ENCODE results near the gene PSMD4.
"Not testable (repeated sequence)": the region's sequence is repeated elsewhere in the genome, so short reads cannot be mapped to it uniquely, and the experiment has no call there.

The PSMD4 gene

DNA sequence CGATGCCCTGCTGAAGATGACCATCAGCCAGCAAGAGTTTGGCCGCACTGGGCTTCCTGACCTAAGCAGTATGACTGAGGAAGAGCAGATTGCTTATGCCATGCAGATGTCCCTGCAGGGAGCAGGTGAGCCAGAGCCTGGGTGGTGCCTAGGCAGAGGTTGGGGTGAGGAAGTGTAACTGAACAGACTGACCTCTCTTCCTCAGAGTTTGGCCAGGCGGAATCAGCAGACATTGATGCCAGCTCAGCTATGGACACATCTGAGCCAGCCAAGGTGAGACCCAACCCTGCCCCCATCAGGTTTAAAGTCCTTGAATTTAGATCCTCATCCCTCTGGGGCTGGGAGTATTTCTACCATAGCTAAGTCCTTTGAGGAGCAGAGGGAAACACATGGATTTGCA is 11.8 kb downstream of the PSMD4 start:
- intact Hi-C loops (cut with DNase I) = no loop called here
- DNase-seq = no peak

DNA sequence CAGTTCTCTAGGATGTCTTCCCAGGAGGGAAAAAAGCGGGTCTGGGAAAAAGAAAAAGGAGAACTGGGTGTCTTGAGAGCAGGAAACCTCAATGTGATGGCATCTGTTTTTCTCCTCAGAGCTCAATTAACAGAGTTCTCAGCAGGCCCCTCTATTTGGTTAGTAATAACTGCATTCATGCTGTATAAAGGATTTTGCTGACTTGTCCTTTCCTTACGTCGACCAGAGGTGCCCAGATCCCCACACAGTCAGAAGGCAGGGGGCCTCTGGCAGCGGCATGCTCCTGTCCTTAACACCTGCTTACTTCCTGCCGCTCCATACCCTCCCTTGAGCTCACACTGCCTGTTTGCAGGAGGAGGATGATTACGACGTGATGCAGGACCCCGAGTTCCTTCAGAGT is 12.3 kb downstream of the PSMD4 start:
- DNase-seq = no peak
- intact Hi-C loops (cut with DNase I) = no loop called here

DNA sequence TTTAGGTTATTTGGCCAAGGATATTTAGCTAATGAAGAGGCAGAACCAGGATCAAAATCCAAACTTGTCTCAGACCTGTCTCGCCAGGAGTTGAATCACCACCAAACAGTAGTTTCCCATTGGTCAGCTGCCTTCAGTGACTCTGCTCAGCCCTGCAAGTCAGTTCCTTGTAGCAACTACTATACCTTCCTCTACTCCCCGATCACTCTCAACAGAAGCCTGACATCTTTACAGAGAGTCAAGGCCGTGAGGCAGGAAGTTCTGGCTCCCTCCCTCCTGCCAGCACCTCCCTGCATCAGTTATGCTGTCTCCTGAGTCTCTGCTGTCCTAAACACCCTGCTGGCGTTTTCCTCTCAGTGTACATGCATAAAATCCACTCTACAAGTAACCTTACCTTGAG is 13.2 kb downstream of the PSMD4 start:
- no peak for DNase-seq
- intact Hi-C loops (cut with DNase I) = no loop called here

DNA sequence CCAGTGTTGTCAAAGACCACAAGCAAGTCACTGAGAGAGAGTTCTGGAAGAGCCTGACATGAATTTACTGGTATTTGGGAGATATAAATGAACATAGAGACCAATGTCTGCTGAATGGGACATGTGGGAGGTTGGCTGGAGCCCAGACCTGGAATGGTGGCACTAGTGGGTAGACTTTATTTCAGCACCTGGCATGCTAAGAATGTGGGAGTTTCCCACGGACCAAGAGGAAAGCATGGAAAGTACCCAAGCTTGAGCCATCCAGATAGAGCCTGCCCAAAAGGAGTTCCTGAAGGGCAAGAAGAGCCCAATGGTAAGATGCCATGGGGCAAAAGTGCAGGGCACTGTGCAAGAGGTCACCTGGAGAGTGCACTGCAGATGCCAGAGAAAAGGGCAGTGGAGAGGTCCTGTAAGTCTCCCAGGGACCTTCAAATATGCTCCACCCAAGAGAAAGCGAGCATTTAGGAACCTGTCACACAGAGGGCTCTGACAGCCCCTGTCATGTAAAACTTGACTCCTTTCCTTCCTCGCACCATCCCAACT is 19.5 kb downstream of the PSMD4 start:
- no peak for DNase-seq

DNA sequence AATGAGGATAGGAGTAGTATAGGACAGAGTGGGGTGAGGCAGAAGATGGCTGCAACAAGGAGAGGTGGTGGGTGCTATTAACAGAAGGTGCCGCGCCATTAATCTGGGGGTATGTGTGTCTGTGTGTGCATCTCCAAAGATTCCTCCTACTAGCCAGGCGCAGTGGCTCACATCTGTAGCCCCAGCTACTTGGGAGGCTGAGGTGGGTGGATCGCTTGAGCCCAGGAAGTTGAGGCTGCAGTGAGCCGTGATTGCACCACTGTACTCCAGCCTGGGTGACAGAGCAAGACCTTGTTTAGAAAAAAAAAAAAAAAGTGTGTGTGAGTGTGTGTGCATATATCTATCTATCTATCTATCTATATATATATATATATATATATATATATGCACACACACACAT is 20.8 kb downstream of the PSMD4 start:
- DNase-seq; intact Hi-C loops (cut with DNase I): not testable (repeated sequence)

More for the DNA sequence above, 19.5 kb downstream of the PSMD4 start:
- intact Hi-C loops (cut with DNase I) = no loop called here

DNA sequence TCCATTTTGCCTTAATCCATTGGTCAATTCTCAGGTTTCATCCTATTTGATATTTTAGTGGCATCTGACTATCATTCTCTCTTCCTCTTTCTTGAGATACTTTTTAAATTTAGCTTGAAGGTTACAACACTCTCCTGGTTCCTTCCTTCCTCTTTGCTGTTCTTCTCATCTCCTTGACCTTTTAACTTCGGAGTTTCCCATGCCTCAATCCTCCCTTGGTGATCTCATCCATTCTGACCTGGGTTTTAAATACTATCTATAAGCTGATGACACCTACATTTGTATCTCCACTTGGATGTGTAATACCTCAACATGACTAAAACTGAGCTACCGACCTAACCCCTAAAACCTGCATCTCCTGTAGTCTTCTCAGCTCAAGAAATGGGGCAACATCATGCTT is 22.7 kb downstream of the PSMD4 start:
- intact Hi-C loops (cut with DNase I) = no loop called here
- DNase-seq = no peak

DNA sequence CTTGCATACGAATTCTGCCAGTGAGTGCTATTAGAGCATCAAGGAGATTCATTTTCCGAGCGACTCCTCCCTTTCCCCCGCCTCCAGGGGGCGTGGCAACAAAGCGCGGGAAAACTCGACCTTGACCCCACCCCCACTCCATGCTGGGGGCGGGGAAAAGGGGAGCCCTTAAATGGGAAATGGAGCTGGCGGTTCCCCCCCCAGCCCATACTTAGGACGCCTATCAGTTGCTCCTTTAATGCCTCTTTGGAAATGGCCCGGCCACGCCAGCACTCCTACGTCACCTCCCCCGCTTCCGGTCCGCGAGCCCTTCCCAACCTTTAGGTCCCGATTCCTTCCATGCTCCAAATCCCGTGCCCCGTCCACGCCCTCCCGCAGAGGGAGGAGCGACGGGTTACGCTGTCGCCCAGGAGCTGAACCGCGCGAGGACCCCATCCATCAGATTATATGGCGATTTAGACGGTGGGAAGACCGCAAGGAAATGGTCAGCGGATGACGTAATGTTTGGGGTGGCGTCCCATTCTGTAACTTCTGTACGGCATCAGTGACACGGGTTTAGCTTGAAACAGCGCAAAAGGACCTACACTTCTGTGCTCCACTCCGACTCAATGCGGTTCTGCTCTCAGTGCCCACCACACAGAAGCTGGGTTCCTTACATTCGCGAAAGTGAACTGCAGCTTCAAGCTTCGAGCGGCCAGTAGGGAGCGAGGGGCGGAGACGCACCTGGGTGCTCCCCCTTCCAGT is 26.9 kb downstream of the PSMD4 start:
- DNase-seq = peak; percentile 89 to 98 (median 95)
- intact Hi-C loops (cut with DNase I) = loop anchor here (2.0 kb wide), 1 partner anchor 27 kb away; the partner anchor contains the start of gene PSMD4

DNA sequence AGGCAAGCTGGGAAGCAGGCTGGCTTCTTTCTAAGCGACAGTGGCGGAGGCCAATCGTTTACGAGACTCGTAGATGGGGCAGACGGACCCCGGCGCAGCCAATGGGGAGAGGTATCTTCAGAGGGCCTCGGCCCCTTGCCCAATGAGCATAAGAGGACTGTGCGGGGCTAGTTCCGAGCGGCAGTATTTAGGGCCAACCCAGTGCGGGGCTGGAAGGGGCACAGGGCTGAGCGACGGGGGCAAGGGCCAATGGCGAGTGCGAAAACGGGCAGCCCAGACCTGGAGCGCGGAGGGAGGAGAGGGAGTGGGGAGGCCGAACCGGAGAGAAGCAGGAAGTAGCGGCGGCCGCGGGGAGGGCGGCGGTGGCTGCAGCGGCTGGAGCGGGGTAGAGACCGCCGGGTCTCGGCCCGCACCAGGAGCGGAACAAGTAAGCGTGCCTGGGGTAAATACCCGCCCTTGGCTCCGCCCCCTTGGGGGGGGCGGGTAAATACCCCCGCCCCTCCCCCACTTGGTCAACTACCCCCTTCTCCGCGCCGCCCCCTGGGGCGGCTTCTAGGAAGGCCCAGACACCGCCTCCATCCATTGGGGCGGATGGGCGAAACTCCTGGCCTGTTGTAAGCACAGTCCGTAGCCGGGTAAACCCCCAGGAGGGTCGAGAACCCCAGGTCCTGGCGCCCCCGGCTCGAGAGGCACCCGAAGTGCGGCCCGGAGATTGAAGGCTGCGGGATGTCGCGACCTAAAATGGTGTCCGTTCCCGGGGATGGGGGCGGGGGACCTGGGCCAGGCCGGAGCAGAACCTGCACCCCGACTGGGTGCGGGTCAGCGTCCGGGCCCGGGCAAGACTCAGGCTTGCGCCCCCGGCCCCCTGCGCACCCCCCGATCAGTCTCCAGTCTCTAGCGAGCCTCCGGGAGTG is 27.7 kb downstream of the PSMD4 start, which contains the start of gene ZNF687:
Gene ZNF687 (plus strand): TSS at position 331 of the 914 bp plus-strand sequence. CDS start 3,993 bp downstream, outside the sequence.
- intact Hi-C loops (cut with DNase I) = loop anchor here (2.0 kb wide), 1 partner anchor 27 kb away; the partner anchor contains the start of gene PSMD4
- DNase-seq = peak; percentile 100

DNA sequence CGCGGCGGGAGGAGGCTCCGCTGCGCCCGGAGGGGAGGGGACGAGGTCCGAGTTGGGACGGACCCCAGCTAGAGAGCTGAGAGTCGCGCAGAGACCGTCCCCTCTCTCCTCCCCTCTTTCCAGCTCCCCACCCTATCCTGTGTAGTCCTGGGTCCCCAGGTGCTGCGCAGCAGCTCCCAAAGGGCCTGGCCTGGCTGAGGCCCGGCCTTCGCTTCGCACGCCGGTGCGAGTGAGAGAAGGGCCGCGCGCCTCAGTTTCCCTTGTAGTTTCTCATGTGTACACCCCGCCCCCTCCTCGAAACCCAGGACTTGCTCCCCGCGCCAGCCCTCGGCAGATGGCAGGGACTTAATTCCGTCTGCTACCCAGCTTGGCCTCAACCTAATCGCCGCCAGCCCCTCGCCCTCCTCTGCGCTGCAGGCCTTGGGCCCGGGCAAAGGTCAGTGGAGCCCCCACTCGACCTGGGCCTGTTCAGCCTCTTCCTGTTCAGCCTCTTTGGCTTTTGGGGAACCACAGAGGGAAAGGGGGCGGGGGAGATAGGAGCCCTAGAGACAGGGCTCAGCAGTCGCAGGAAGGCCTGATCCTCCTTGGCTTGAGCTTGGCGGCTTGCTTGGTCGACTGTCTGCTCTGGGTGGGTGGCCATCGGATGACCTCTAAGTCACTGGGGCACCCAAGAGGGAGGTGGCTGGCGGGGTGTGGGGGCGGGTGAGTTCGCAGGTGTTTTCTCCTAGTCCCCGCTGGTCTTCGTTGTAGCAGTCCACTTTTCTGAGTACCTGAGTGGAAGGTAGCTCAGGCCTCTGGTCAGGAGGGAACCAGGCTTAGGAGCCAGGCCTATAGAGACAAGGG is 28.6 kb downstream of the PSMD4 start:
- intact Hi-C loops (cut with DNase I) = no loop called here
- DNase-seq = peak in 18 of 42 donors; percentile 18 to 59 (median 31)

DNA sequence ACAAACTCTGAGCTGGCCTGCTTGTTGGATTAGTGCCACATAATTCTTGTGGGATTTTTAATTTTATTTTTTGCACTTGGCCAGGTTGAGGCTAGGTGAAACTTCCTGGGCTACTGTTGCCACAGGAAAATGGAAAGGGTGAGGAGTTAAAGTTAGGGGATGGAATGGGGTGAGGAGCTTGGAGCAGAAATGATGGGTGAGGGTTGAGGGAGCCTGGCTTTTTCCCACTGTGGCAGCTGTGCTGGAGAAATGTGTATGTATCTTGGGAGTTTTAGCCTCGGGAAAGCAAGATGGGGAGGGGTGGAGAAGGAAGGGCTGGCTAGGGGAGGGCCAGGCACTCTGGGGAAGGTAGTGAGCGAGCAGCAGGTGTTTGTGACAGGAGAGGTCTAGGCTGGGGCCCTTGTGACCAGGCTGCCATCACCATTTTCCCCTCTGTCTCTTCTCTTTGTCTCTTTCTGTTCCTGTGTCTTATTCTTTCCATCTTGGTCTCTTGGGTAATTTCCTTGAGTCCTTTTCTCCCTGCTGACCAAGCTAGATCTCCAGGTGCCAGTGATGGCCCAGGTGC is 29.6 kb downstream of the PSMD4 start:
- intact Hi-C loops (cut with DNase I) = no loop called here
- DNase-seq = no peak

DNA sequence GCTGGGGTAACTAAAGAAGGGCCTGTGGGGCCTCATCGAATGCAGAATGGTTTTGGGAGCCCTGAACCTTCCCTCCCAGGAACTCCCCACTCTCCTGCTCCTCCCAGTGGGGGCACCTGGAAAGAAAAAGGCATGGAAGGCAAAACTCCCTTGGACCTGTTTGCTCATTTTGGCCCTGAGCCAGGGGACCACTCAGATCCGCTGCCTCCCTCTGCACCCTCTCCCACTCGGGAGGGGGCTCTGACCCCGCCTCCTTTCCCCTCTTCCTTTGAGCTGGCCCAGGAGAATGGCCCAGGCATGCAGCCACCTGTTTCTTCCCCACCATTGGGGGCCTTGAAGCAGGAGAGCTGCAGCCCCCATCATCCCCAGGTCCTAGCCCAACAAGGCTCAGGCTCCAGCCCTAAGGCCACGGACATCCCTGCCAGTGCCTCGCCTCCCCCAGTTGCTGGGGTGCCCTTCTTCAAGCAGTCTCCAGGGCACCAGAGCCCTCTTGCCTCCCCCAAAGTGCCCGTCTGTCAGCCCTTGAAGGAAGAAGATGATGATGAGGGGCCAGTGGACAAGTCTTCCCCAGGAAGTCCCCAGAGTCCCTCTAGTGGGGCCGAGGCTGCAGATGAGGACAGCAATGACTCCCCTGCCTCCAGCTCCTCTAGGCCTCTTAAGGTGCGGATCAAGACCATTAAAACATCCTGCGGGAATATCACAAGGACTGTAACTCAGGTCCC is 32.2 kb downstream of the PSMD4 start:
- intact Hi-C loops (cut with DNase I) = no loop called here
- DNase-seq = no peak

DNA sequence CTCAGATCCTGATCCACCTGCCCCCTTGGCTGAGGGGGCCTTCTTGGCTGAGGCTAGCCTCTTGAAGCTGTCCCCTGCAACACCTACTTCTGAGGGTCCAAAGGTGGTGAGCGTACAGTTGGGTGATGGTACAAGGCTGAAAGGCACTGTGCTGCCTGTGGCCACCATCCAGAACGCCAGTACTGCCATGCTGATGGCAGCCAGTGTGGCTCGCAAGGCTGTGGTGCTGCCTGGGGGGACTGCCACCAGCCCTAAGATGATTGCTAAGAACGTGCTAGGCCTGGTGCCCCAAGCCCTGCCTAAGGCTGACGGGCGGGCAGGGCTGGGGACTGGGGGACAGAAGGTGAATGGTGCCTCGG is 32.8 kb downstream of the PSMD4 start:
- intact Hi-C loops (cut with DNase I) = no loop called here
- no peak for DNase-seq

DNA sequence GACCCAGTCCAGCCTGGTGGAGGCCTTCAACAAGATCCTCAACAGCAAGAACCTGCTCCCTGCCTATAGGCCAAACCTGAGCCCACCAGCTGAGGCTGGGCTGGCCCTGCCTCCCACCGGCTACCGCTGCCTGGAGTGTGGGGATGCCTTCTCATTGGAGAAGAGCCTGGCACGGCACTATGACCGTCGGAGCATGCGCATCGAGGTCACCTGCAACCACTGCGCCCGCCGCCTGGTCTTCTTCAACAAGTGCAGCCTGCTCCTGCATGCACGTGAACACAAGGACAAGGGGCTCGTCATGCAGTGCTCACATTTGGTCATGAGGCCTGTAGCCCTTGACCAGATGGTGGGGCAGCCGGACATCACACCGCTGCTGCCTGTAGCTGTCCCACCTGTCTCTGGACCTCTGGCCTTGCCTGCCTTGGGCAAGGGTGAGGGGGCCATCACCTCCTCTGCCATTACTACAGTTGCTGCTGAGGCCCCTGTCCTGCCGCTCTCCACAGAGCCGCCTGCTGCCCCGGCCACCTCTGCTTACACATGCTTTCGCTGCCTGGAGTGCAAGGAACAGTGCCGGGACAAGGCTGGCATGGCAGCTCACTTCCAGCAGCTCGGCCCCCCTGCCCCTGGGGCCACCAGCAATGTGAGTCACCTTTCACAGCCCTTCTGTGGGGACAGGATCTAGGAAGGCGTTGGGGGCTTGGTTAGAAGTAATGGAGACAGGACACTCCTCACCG is 33.4 kb downstream of the PSMD4 start:
- intact Hi-C loops (cut with DNase I) = no loop called here

DNA sequence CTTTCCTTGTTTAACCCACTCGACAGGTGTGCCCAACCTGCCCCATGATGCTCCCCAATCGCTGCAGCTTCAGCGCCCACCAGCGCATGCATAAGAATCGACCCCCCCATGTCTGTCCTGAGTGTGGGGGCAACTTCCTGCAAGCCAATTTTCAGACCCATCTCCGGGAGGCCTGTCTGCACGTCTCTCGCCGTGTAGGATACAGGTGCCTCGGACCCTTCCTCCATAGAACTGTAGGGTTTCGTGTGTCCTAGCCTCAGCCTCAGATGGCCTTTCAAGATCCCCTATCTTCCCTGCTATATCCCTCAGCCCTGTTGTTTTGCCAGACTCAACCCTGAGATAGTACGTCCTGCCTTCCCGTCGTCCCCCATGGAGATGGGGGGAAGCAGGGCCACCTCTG is 34.0 kb downstream of the PSMD4 start:
- intact Hi-C loops (cut with DNase I) = no loop called here
- no peak for DNase-seq

More for the DNA sequence above, 33.4 kb downstream of the PSMD4 start:
- DNase-seq = no peak

DNA sequence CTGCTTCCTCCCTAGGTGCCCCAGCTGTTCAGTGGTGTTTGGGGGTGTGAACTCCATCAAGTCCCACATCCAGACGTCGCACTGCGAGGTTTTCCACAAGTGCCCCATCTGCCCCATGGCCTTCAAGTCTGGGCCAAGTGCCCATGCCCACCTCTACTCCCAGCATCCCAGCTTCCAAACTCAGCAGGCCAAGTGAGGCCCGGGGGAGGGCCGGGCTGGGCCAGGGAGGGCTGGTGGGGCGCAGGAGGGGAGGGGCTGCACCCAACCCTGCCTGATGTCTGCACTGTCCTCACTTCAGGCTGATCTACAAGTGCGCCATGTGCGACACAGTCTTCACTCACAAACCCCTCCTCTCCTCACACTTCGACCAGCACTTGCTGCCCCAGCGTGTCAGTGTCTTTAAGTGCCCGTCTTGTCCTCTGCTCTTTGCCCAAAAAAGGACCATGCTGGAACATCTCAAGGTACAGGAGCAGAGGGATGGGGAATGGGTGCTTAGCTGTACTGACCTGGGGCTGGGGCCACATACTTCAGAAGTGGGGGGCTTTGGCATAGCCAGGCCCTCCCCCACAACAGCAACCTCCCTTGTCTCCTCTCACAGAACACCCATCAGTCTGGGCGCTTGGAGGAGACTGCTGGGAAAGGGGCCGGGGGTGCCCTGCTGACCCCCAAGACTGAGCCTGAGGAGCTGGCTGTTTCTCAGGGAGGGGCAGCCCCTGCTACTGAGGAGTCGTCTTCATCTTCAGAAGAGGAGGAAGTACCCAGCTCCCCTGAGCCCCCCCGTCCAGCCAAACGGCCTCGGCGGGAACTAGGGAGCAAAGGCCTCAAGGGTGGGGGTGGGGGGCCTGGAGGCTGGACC is 34.8 kb downstream of the PSMD4 start:
- no peak for DNase-seq

DNA sequence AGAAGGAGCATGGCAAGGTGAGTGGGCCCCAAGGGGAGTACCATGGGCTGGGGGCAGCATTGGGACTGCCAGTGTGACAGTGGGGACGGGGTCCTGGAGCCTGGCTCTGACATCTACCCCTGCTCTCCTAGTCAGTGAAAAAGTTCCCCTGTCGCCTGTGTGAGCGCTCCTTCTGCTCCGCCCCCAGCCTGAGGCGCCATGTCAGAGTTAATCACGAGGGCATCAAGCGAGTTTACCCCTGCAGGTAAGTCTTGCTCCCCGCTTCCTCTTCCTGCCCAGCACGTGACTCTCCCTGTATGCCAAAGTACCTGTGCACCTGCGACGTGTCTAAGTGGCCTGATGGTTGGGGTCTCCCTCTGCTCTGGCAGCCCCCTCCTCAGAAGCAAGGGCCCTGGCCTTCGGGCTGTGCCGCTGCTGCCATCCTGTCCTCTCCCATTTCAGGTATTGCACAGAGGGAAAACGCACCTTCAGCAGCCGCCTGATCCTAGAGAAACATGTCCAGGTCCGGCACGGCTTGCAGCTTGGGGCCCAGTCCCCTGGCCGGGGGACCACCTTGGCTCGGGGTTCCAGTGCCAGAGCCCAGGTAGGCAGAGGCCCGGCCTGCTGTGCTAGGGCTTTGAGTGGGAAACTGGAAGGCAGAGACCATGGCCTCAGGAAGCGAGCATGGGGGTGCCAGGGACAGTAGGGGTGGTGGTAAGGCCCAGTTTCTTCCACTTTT is 35.6 kb downstream of the PSMD4 start:
- no peak for DNase-seq
- intact Hi-C loops (cut with DNase I) = loop anchor here (10.0 kb wide), 1 partner anchor 105 kb away; the partner anchor contains the start of gene PSMB4

More for the DNA sequence above, 34.8 kb downstream of the PSMD4 start:
- intact Hi-C loops (cut with DNase I) = no loop called here
